Peyer's patch (tissue), 4 donors: ENCODE data around the gene AHSP.

Experiments
- CTCF ChIP-seq, 6 experiments: fragments of 450-650 bp in 4 of 6; fragments of 200-600 bp in 2 of 6; sonication (generic) in 1 of 6; IDR thresholded peaks; one replicate each; pipeline ENCODE4 v1.5.1; 2017 to 2019; ENCODE audit warnings: antibody characterized with exemption in 6 of 6, mild to moderate bottlenecking in 3 of 6, moderate library complexity in 1 of 6
- POLR2A ChIP-seq, 2 donors: fragments of 450-650 bp; IDR thresholded peaks; one replicate each; pipeline ENCODE4 v1.5.1; 2017; ENCODE audit warnings: antibody characterized with exemption in 2 of 2, mild to moderate bottlenecking in 2 of 2, moderate library complexity in 2 of 2

GRCh38 chr16:31483081-31483480, 44.6 kb upstream of the AHSP start, which contains the start of gene SLC5A2:
- TF ChIP-seq CTCF (IDR thresholded peaks at IDR 0.05) (no peak), POLR2A (IDR thresholded peaks at IDR 0.05) (no peak)
